Frontal cortex (tissue), 4 donors: ENCODE measurements around the gene HIVEP1. TPM values are rescaled to one million over a fixed set of nuclear protein-coding genes. Genes with fewer than 3 reads are reported as not detected.

ENCODE experiments used
- DNase-seq, 2 donors: peaks; one replicate each; pipeline ENCODE4 v3.0.0; 2012; ENCODE audit warnings: low spot score in 2 of 2
- FAIRE-seq: peaks from 2 replicates; lab custom pipeline; 2012; peaks lifted over from hg19 to GRCh38; lab: Jason Lieb, UNC
- total RNA-seq: library from RNA; depleted of rRNA; stranded (reverse); fragments of >200 nt; gene quantifications from one replicate; pipeline ENCODE4 v1.2.3, GENCODE V29; 2014
- donor health status: control.
- donor health status: control.
- donor health status: control.

HIVEP1 gene
- total RNA-seq, 1 donor from 2014 or later = 13.0 TPM

DNA sequence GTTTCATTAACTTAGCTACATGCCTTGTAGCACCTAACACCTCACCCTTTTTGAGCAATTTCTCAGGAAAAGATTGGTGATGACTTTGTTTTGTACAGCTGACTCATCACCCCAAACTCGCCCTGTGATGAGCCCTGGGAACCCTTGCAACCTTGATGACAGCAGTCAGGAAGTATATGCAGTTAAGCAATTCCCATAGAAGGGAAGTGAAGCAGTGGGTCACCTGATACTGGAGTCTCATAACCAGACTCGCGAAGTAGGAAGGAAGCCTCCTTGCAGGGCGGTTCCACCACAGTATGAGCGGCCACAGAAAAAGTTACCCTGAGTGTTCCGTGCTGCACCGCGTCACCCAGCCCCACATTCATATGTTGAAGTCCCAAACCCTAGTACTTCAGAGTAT lies 196.1 kb downstream of the HIVEP1 start:
- FAIRE-seq = no peak

DNA sequence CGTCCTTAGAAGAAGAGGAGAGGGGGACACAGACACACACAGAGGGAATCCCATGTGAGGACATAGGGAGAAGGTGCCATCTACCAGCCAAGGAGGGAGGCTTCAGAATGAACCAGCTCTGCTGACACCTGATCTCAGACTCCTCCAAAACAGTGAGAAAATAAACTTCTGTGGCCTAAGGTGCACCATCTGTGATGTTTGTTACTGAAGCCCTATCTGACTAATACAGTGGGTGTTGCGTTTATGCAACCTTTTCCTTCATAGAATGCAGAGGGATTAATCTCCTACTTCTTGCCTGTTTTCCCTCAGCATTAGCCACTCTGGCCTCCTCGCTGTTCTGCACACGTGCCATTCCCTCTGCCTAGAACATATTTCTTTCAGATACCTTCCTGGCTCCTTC lies 196.6 kb downstream of the HIVEP1 start:
- no peak for FAIRE-seq

More for the DNA sequence above, 196.1 kb downstream of the HIVEP1 start:
- DNase-seq = no peak

More for the DNA sequence above, 196.6 kb downstream of the HIVEP1 start:
- DNase-seq = no peak

Other genes with a start within 250 kb of the HIVEP1 start
- 1.6 TPM for gene ADTRP, start 233.5 kb upstream of the HIVEP1 start, total RNA-seq